Ectodermal cell (in vitro differentiated cells): ENCODE measurements around the gene RAB31.

ENCODE experiments used
- H3K27ac ChIP-seq: 2 replicates; pipeline ENCODE4 v1.7.0; 2013; ENCODE audit warnings: mild to moderate bottlenecking, low read depth, low read length; ENCODE audit not compliant: insufficient read depth, poor library complexity, severe bottlenecking
- H3K27me3 ChIP-seq: 2 replicates; pipeline ENCODE4 v1.7.0; 2013; ENCODE audit warnings: mild to moderate bottlenecking, low read length; ENCODE audit not compliant: insufficient read depth, control insufficient read depth, poor library complexity, severe bottlenecking
- H3K36me3 ChIP-seq: one replicate; pipeline ENCODE4 v1.7.0; 2013; ENCODE audit warnings: low read length; ENCODE audit not compliant: control insufficient read depth, insufficient read depth
- H3K4me1 ChIP-seq: one replicate; pipeline ENCODE4 v1.7.0; 2013; ENCODE audit warnings: low read length; ENCODE audit not compliant: control insufficient read depth, insufficient read depth
- H3K4me3 ChIP-seq: 2 replicates; pipeline ENCODE4 v1.7.0; 2013; ENCODE audit warnings: low read depth, low read length, control low read depth; ENCODE audit not compliant: insufficient read depth
- H3K9me3 ChIP-seq: 2 replicates; pipeline ENCODE4 v1.7.0; 2013; ENCODE audit warnings: mild to moderate bottlenecking, low read length, moderate library complexity; ENCODE audit not compliant: control insufficient read depth
- WGBS, 2 experiments: methylation state at CpG; one replicate each; pipeline ENCODE4 v1.1.7; 2013; ENCODE audit warnings: missing lambda C conversion rate in 2 of 2; 5-methylcytosine and 5-hydroxymethylcytosine counted together

The RAB31 gene

GRCh38 chr18:9811978-9812377 lies 103.9 kb downstream of the RAB31 start:
- H3K4me3 ChIP-seq = no peak overlapping the region
- H3K36me3 ChIP-seq = no peaks in the 10 kb centered on the region
- H3K27ac ChIP-seq = no peak overlapping the region
- WGBS, 2 experiments = 51 to 52% methylated on average over 5 of the region's 5 CpGs
- H3K27me3 ChIP-seq = no peaks in the 10 kb centered on the region
- H3K4me1 ChIP-seq = peaks cover 9% of the 10 kb centered on the region
- H3K9me3 ChIP-seq = no peaks in the 10 kb centered on the region

GRCh38 chr18:9814431-9814830 lies 106.3 kb downstream of the RAB31 start:
- Histone ChIP-seq H3K27me3 (no peaks in the 10 kb centered on the region), H3K9me3 (no peaks in the 10 kb centered on the region), H3K36me3 (no peaks in the 10 kb centered on the region), H3K27ac (no peak overlapping the region), H3K4me3 (no peak overlapping the region), H3K4me1 (no peaks in the 10 kb centered on the region)
- 86 to 89% methylated on average over 2 to 3 of the region's 4 CpGs for WGBS, 2 experiments

GRCh38 chr18:9817286-9817685 lies 109.2 kb downstream of the RAB31 start:
- Histone ChIP-seq H3K9me3 (no peaks in the 10 kb centered on the region), H3K36me3 (no peaks in the 10 kb centered on the region), H3K4me3 (no peak overlapping the region), H3K27ac (no peak overlapping the region), H3K27me3 (no peaks in the 10 kb centered on the region), H3K4me1 (no peaks in the 10 kb centered on the region)
- 93 to 94% methylated on average over 4 of the region's 4 CpGs for WGBS, 2 experiments

GRCh38 chr18:9817725-9818422 lies 109.8 kb downstream of the RAB31 start:
- no peaks in the 10 kb centered on the region for H3K9me3 ChIP-seq
- H3K27ac ChIP-seq = no peak overlapping the region
- H3K4me1 ChIP-seq = no peaks in the 10 kb centered on the region
- 91 to 92% methylated on average over 5 to 8 of the region's 8 CpGs for WGBS, 2 experiments
- H3K4me3 ChIP-seq = no peak overlapping the region
- no peaks in the 10 kb centered on the region for H3K27me3 ChIP-seq
- H3K36me3 ChIP-seq = no peaks in the 10 kb centered on the region

- WGBS, 2 experiments = 82 to 94% methylated on average over 2 of the region's 2 CpGs
- H3K27ac ChIP-seq = no peak overlapping the region
These were observed 110.3 kb downstream of the RAB31 start for GRCh38 chr18:9818423-9818734.

GRCh38 chr18:9820127-9820526 lies 112.0 kb downstream of the RAB31 start:
- Histone ChIP-seq H3K4me1 (no peaks in the 10 kb centered on the region), H3K36me3 (no peaks in the 10 kb centered on the region), H3K9me3 (no peaks in the 10 kb centered on the region)

More at GRCh38 chr18:9818423-9818734, 110.3 kb downstream of the RAB31 start:
- no peaks in the 10 kb centered on the region for H3K27me3 ChIP-seq
- H3K4me1 ChIP-seq = no peaks in the 10 kb centered on the region
- no peaks in the 10 kb centered on the region for H3K36me3 ChIP-seq
- H3K4me3 ChIP-seq = no peak overlapping the region
- no peaks in the 10 kb centered on the region for H3K9me3 ChIP-seq

GRCh38 chr18:9820719-9821118 lies 112.6 kb downstream of the RAB31 start:
- H3K9me3 ChIP-seq = no peaks in the 10 kb centered on the region
- no peaks in the 10 kb centered on the region for H3K4me1 ChIP-seq
- no peaks in the 10 kb centered on the region for H3K36me3 ChIP-seq
- H3K27me3 ChIP-seq = no peaks in the 10 kb centered on the region
- 94 to 100% methylated on average over 1 of the region's 4 CpGs for WGBS, 2 experiments
- no peak overlapping the region for H3K27ac ChIP-seq
- no peak overlapping the region for H3K4me3 ChIP-seq

More at GRCh38 chr18:9820127-9820526, 112.0 kb downstream of the RAB31 start:
- Histone ChIP-seq H3K27ac (no peak overlapping the region), H3K4me3 (no peak overlapping the region), H3K27me3 (no peaks in the 10 kb centered on the region)

GRCh38 chr18:9822587-9823185 lies 114.6 kb downstream of the RAB31 start:
- Histone ChIP-seq H3K36me3 (no peaks in the 10 kb centered on the region), H3K9me3 (no peaks in the 10 kb centered on the region), H3K27ac (no peak overlapping the region), H3K27me3 (no peaks in the 10 kb centered on the region), H3K4me1 (no peaks in the 10 kb centered on the region), H3K4me3 (no peak overlapping the region)
- WGBS, 2 experiments = 94% methylated on average over 10 to 11 of the region's 11 CpGs

GRCh38 chr18:9823805-9824473 lies 115.8 kb downstream of the RAB31 start:
- H3K4me1 ChIP-seq = no peaks in the 10 kb centered on the region
- 89 to 94% methylated on average over 4 of the region's 4 CpGs for WGBS, 2 experiments
- no peaks in the 10 kb centered on the region for H3K9me3 ChIP-seq
- H3K4me3 ChIP-seq = no peak overlapping the region
- H3K36me3 ChIP-seq = no peaks in the 10 kb centered on the region
- H3K27ac ChIP-seq = no peak overlapping the region
- H3K27me3 ChIP-seq = no peaks in the 10 kb centered on the region

GRCh38 chr18:9824474-9824832 lies 116.4 kb downstream of the RAB31 start:
- H3K36me3 ChIP-seq = no peaks in the 10 kb centered on the region
- no peaks in the 10 kb centered on the region for H3K27me3 ChIP-seq
- no peak overlapping the region for H3K4me3 ChIP-seq
- 94 to 95% methylated on average over 3 of the region's 3 CpGs for WGBS, 2 experiments
- H3K9me3 ChIP-seq = no peaks in the 10 kb centered on the region
- H3K4me1 ChIP-seq = no peaks in the 10 kb centered on the region
- H3K27ac ChIP-seq = no peak overlapping the region
